ENCODE data around the gene ELAC1. TPM values are rescaled to one million over a fixed set of nuclear protein-coding genes. Genes with fewer than 3 reads are reported as not detected.

The ELAC1 gene
- total RNA-seq, 120 experiments from 2014 or later: 3.6 to 15.4 (median 8.0) TPM

Other genes starting within 250 kb of the ELAC1 start
- 100 to 1,000 TPM in 1 of 120 experiments, 10 to 100 TPM in 119; 18.3 to 117 (median 41.7) TPM for gene MRO, start 148.0 kb upstream of the ELAC1 start, total RNA-seq
- gene ME2, start 88.9 kb upstream of the ELAC1 start, total RNA-seq: 10 to 100 TPM; 31.2 to 57.8 (median 42.9) TPM
- 100 to 1,000 TPM in 14 of 120 experiments, 10 to 100 TPM in 106; 64.8 to 122 (median 86.8) TPM for gene SMAD4, start 62.2 kb downstream of the ELAC1 start, total RNA-seq
- gene MEX3C, start 229.6 kb downstream of the ELAC1 start, total RNA-seq: 10 to 100 TPM; 16.1 to 34.8 (median 23.9) TPM

Data from dorsolateral prefrontal cortex (tissue), 118 donors.